ENCODE results near the gene ZNF8.

The ZNF8 gene

GRCh38 chr19:58300620-58301019, 21.9 kb downstream of the ZNF8 start:
- no peak for DNase-seq

GRCh38 chr19:58304255-58304654, 25.5 kb downstream of the ZNF8 start:
- no peak for DNase-seq

- no peak for DNase-seq
Measured at GRCh38 chr19:58304748-58305064, 26.0 kb downstream of the ZNF8 start.

DNA sequence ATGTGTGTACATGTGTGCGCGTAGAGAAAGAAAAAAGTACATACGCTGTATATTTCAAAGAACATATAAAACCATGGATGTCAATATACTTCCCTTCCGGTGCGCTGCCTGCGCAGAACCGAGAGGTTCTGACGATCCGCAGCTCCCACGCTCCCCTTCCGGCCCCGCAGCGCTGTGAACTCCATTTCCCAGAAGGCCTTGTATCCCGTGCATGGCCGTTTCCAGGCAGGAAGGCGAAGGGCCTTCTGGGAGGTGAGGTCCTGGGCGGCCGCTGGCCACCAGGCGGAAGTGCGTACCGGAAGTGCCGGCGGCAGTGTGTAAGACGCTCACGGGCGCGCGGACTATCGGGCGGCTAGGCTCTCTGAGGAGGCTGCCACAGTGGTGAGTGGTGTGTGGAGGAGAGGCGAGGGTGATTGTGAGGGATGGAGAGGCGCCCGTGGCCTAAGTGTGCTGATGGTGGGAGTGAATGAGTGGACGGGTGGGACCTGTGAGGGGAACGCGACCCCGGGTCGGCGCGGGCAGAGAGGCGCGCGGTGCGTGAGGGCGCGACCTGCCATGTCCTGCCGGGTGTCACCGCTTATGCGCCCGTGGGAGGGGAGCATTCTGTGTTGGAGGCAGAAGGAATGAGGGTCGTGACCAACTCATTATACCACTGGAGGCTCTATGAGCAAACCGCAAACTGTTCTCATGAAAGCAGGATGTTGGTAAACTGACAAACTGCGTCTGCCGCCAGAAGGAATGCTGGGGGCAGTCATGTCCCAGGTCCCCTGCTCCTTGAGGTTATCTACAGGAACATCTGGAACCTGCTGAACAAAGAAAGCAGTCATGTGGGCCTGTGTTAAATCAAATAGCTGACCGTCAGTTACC, 26.5 kb downstream of the ZNF8 start, which contains the start of gene ERVK3-1:
TSS of gene ERVK3-1 (plus strand) at position 313 of the 867 bp plus-strand sequence. CDS start 6,792 bp downstream, outside the sequence.
- peak; percentile 98 for DNase-seq

- DNase-seq = no peak
Measured at GRCh38 chr19:58305932-58306323, 27.2 kb downstream of the ZNF8 start.

DNA sequence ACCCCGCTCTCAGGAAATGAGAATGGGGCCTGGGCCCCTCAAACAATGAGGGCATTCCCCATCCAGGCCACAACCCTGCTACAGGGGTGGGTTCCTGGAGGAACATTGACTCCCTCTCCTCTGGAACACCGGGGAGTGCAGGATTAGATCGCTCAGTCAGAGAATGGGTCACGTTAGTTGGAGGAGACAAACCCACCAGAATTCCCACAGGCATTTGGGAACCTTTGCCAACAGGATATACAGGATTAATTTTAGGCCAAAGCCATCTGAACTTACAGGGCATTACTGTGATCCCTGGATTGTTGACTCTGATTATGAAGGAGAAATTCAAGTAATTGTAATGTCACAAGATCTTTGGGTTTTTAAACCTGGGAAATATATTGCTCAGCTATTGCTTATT, 29.0 kb downstream of the ZNF8 start:
- no peak for DNase-seq

DNA sequence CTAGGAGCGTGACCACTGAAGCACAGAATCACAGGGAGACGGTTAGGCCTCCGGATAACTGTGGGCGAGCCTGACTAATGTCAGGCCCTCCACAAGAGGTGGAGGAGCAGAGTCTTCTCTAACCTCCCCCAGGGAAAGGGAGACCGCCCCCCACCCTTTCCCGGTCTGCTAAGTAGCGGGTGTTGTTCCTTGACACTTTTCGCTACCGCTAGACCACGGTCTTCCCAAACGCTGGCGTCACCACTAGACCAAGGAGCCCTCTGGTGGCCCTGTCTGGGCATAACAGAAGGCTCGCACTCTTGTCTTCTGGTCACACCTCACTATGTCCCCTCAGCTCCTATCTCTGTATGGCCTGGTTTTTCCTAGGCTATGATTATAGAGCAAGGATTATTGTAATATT, 31.9 kb downstream of the ZNF8 start:
- DNase-seq = peak; percentile 14

- no peak for DNase-seq
Measured at GRCh38 chr19:58311345-58311865, 32.6 kb downstream of the ZNF8 start.

DNA sequence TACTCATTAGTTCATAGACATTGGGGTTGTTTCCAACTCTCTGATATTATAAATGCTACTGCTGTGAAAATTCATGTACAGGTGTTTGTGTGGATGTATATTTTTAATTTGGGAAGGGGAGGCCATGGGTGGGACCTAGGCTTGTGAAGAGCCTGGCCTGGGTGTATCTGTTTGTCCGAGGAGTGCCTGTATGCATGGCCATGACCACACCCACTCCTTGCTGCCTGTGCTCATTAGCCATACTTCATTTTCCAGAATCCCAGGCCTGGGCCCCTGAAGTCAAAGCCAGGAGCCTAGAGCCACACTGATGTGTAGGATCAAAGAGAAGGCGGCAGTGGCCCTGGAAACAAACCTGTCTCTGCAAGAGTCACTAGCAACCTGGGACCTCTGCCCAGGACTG, 36.8 kb downstream of the ZNF8 start:
- DNase-seq = no peak

- DNase-seq = no peak
Measured at GRCh38 chr19:58317476-58318072, 38.8 kb downstream of the ZNF8 start.

- DNase-seq = no peak
Measured at GRCh38 chr19:58318297-58318696, 39.5 kb downstream of the ZNF8 start.

GRCh38 chr19:58319241-58319640, 40.5 kb downstream of the ZNF8 start:
- DNase-seq = no peak

GRCh38 chr19:58325311-58326022, 46.7 kb downstream of the ZNF8 start:
- no peak for DNase-seq

GRCh38 chr19:58326501-58326913, 47.8 kb downstream of the ZNF8 start:
- DNase-seq = no peak

DNA sequence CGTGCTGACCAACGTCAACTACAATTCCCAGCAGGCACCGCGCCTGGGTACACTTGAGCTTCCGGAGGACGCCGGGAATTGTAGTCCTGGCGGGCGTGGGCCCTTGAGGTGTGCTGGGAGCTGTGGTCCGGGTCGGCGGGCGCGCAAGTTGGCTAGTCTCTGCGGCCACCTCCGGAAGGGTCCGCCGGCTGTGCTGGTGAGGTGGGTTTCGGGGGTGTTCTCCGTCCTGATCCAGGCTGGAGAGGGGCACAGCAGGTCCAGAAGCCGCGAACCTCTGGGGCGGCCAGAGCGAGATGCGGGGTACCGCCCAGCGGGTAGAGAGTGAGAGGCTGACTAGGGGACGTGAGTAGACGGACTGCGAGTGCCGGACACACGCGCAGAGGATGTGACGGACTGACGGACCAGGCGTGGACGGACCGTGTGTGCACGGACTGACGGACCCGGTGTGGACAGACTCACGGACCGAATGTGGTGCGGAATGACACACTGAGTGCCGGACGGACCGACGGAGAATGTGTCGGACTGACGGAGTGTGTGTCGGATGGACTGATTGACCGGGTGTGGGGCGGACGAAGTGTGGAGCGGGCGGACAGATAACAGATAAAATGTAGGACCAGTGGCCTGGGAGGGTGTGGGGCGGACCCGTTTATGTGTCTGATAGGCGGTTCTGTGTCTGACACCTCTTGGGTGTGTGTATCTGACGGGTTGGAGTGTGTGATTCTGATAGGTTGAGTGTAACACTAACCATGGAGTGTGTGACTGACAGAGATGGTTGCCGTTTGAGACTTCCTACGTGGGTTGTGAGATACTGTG, 48.4 kb downstream of the ZNF8 start, which contains the start of gene ZSCAN22:
TSS of gene ZSCAN22 (plus strand) at position 81 of the 813 bp plus-strand sequence. CDS start 7,809 bp downstream, outside the sequence.
- DNase-seq = peak; percentile 98

GRCh38 chr19:58328999-58329398, 50.2 kb downstream of the ZNF8 start:
- no peak for DNase-seq

DNA sequence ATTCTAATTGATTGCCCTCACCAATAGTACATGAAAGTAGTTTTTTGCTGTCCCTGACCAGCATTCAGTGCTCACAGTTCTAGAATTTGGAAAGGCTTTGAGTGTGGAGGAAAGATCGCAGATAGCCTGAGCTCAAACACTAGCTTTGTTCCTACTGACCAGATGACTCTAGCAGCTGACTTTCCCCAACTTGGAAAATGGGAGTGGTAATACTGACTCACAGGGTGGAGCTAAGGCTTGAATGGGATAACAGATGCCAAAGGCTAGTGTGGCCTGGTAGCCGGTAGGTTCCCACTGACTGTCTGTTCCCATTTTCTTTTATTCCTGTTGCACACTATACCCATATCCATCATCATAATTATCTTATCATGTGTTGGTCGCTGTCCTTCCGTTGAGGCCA, 51.7 kb downstream of the ZNF8 start:
- DNase-seq = peak; percentile 84

DNA sequence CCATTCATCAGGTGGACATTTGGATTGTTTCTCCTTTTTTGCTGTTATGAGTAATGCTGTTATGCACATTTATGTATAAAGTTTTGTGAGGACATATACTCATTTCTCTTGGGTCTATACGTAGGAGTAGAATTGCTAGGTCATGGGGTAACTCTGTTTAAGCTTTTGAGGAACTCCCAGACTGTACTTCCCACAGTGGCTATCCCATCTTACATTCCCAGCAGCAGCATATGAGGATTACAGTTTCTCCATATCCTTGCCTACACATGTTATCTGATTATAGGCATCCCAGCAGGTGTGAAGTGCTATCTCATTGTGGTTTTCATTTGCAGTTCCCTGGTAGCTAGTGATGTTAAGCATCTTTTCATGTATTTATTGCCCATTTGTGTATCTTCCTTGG, 53.9 kb downstream of the ZNF8 start:
- no peak for DNase-seq

GRCh38 chr19:58334691-58335249, 56.0 kb downstream of the ZNF8 start:
- DNase-seq = no peak

- no peak for DNase-seq
Measured at GRCh38 chr19:58335630-58336029, 56.9 kb downstream of the ZNF8 start.

GRCh38 chr19:58336216-58336615, 57.5 kb downstream of the ZNF8 start:
- no peak for DNase-seq

- no peak for DNase-seq
Measured at GRCh38 chr19:58336820-58337219, 58.1 kb downstream of the ZNF8 start.
